Activated CD8-positive, alpha-beta memory T cell treated with anti-CD3 and anti-CD28 coated beads for 24 hours (primary cell): ENCODE results near the gene GRK1.

Experiments used
- DNase-seq: peaks from one replicate; pipeline ENCODE4 v3.0.0-alpha.2; 2020

The GRK1 gene

DNA sequence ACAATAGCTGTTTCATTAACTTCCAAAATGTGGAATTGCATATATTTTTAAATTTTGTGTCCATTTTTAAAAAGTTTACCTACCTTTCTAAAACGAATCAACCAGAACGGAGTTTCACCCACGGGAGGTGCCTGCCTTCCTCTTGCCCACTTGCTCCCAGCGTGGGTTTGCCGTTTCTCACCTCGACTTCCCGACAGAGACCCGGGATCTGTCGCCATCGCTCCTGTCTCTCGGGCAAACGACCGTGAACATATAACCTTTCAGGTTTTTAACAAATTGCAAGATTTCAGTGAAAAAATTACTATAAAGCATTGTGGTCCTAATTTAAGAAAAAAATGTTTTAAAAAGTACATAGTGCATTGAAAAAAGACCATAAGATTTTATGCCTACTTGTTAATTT lies 96.2 kb downstream of the GRK1 start:
- DNase-seq = no peak

DNA sequence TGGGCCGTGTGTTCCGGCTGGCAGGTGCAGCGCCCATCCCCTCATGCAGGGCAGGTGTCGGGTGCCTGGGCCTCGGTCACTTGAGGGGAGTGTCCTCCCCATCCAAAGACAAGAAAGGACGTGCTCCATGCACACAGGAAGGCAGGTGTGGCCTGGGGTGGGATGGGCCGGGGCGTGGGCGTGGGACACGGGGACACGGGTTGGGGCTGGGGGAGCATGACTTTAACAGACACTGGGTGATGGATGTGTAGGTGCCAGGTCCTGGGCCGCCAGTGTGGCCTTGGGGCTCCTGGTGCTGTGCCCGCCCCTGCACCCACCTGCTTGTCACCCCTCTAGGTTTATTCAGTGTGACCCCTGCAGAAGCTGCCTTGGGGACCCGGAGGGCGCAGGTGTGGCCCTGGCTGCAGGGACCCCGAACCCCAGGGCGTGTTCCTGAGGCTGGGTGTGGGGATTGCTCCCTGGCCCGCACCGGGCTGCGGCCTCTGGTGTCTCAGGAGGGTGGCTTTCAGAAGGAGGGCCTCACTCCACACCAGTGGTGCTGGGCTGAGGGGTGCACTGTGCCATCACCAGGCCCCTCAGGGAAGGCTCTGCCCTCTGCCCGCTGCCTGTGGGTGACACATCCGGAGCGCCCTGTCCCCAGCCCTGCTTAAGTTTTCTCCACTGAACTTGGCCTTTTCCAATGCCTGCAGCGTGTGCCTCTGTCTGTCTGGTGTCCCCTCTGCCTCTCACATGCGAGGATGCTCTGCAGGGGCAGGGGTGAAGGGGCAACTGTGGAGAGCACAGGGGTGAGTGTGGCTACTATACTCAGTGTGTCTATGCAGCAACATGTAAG lies 97.2 kb downstream of the GRK1 start:
- DNase-seq = no peak

DNA sequence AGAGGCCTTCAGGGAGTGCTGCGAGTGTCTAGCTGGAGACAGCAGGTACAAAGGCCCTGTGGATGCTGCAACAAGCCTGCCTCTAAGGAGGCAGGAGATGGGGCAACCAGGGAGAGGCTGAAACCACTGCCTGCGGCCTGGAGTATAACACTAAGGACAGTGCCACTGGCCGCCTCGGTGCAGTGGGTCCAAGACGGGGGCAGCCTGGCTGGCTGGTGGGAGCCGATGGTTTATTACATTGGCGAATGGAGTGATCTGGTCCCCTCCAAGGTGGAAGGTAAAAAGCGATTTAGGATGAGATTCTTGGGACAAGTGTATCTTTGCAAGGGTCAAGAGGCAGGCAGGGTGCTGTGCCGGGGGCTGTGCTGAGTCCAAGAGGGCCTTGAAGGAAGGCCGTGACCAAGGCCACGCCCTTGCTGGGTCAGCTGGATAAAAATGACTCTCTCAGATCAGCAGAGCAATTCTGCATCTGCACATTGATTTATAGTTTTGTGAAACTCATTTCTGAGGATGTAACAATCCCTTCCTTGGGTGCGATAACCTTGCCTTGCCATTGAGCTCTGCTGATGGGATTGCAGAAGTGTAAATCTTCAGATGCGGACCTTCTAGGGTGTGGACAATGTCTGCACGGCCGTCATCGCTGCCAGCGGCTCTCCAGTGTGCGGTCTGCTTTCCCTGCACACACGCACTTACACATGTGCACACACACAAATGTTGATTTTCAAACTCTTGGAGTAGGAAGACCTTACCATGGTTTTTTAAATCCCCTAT lies 98.0 kb downstream of the GRK1 start:
- no peak for DNase-seq

DNA sequence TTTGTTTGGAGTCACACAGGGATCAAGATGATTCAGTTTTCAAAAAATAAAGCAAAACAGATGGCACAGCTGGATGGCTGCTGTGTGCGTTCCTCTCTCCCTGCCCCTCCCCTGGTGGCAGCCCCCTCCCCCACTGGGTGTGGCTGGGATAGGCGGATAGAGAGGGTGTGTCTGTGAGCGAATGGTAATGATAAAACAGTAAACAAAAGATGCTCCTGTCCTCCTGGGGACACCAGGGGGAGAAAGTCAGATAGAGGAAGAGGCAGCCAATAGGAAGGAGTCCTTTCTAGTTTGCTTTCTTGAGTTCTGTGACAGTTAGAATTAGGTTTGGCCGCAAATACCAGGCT lies 98.5 kb downstream of the GRK1 start:
- DNase-seq = no peak

DNA sequence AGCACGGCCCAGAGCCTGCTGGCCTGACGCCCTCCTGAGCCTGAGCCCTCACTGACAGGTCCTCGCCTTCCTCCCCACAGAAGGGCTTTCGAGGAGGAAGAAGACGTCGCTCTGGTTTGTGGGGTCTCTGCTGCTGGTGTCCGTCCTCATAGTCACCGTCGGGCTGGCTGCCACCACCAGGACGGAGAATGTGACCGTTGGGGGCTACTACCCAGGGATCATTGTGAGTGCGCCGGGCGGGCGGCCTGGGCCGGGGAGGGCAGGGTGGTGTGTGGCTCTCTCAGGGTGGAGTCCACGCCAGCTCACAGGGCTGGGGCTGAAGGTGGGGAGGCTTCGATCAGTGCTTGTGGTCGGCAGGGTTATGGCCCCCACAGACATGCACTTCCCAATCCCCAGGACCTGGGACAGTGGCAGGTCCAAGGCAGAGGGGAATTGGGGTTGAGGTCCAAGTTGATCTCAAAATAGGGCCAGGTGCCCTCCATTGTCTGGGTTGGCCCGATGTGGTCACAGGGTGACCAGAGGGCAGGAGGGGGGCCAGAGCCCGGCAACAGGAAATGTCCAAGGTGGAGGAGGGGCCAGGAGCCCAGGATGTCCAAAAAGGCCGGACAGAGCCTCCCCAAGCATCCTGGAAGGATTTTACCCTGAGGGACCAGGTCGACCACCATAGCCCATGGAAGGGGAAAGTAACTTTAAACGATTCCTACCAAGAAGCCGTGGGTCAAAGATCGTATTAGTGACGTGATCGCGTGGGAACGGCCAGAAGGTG lies 99.2 kb downstream of the GRK1 start:
- no peak for DNase-seq

DNA sequence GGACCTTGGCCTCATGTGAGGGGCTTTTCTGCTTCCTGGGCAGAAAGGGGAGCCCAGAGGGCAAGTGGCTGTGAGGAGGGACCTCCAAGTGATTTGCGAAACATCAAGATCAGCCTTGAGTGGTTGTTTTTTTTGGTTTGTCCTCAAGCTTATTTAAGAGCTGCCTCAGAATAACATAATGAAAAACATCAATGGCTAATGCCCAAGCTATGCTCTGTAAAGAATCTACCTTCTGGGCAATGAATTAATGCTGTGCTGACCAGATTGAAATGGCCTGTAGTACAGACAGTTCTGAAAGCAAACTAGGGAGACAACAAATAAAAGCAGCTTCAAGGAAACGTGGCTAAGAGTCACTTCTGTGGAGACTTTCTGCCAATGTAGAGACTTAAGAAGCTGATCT lies 100.3 kb downstream of the GRK1 start:
- DNase-seq = no peak

DNA sequence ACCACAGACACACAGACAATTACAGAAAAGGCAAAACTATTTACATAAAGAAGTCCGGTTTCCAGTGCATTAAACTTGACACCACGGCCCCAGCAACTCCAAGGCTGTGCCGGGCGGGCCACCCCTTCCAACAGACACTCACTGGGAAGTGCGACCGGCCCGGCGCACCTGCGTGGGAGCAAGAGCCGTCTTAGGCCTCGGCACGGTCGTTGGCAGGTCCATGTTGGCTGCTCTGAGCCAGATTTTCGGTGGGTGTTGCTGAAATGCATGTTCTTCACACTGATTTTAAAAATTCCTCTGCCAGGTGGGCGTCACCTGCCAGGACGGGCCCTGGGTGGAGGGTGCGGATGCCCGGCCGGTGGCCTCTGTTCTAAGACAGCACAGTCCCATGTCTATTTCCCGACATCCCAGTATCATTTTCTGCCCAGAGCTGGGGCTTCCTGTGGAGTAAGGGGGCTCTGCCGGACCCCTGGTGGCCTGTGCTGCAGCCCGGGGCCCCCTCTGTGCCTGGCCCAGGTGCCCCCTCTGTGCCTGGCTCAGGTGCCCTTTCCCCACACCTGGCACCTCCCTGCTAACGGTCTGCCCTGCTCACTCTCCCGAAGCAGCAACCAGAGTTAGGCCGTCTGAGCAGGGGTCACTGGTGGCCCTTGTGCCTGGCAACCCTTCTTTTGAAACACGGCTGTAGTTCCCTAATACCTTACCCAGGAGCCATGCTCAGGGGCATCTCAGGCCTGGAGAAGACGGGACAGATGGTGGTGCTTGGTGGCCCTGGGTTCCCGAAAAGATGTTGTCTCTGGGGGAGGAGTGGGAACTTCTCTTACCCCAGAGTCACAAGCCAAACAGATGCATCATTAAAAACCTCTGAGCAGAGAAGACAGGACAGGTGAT lies 101.2 kb downstream of the GRK1 start:
- no peak for DNase-seq

DNA sequence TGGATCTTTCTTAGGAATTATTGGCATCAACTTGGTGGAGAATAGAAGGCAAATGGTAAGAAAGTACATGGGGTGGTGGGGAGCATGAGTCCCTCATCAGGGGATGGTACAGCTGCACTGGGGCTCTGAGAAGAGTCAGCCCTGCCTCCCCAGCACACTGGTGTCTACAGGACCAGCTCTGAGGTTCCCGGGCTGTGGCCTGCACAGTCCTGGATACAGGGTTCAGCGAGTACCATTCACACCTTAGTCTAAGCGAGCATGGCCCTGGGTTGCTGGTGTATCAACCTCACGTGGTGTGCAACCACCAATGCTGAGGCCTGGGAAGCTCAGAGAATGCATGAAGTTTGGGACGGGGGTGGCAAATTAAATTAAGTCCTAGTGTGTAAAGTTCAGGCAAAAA lies 102.1 kb downstream of the GRK1 start:
- no peak for DNase-seq

DNA sequence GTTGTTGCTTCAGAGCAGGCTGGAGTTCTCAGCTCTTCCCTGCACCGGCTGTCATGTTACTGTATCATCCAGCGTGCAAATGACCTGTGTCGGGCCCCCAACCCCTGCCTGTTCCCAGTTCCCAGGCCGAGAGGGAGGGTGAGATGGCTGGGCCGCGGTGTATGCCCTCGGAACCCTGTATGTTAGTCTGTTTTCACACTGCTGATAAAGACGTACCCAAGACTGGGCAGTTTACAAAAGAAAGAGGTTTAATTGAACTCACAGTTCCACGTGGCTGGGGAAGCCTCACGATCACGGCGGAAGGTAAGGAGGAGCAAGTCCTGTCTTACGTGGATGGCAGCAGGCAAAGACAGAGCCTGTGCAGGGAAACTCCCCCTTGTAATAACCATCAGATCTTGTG lies 102.9 kb downstream of the GRK1 start:
- no peak for DNase-seq

DNA sequence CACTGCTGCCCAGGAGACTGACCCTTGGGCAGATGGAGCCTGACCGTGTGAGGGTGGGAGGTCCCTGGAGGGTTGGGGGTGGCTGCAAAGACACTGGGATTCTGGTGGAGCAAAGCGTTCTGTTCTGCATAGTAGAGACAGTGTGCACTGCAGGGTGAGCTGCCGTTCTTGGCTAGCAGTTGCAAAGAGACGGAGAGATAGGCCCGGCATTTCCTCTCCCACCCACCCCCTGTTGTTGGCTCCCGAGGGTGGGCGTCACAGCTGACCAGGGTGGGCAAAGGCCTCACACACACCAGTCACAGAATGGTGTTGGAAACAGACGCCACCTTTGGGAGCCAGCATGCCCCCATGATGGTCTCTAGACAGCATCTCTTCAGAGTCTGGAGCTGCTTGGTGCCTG lies 103.4 kb downstream of the GRK1 start:
- DNase-seq = no peak

DNA sequence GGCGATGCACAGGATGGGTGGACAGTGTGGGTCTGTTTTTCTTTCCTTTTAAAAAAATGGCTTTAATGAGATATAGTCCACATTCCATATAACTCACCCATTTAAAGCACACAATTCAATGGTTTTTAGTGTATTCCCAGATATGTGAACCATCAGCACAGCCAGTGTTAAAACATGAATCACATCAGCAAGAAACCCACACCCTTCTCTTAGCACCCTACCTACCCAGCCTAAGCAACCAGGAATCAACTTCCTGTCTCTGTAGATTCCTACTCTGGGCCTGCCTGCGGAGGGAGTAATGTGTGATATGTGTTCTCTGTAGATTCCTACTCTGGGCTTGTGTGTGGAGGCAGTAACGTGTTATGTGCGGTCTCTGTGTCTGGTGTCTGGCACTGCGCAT lies 103.9 kb downstream of the GRK1 start:
- no peak for DNase-seq

DNA sequence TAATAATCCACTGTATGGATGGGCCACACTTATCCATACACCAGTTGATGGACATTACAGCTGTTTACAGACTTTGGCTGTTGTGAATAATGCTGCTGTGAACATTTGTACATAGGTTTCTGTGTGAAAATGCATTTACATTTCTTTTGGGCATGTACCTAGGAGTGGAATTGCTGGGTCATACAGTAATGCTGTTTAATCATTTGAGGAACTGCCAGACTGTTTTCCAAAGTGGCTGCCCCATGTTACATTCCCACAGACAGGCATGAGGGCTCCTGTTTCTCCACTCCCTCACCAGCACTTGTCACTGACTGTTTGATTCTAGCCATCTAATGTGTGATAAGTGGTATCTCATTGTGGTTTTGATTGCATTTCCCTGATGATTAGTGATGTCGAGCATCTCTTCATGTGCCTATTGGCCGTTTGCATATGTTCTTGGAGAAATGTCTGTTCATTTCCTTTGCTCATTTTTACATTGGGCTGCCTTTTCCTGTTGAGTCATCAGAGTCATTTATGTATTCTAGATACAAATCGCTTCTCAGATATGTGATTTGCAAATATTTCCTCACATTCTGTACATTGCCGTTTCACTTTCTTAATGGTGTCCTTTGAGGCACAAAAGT lies 104.8 kb downstream of the GRK1 start:
- no peak for DNase-seq

DNA sequence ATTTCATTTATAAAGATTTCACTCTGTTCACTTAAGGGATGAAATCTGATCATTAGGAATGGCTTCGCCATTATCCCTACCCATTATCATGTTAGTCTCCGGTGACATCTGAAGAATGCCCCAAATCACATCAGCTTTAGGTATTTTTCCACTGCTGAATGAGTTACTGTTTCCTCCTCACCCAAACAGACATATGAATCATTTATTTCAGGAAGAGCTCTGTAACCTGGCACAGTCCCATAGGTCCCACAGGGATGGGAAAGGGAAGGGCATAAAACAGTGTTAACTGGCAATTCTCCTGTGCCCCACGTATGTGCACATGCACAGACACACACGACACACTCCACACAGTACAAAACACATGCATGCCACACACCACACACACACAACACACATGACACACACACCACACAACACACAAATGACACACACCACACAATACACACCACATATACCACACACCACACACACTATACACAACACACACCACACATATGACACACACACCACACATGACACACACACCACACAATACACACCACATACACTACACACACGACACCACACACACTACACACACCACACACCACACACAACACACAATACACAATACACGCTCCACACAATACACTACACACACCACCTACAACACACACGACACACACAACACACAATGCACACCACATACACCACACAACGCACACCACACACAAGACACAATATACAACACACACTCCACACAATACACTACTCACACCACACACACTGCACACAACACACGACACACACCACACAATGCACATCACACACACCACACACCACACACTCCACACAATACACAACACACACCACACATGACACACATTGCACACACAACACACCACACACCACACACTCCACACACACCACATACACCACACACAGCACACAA lies 107.4 kb downstream of the GRK1 start:
- no peak for DNase-seq

DNA sequence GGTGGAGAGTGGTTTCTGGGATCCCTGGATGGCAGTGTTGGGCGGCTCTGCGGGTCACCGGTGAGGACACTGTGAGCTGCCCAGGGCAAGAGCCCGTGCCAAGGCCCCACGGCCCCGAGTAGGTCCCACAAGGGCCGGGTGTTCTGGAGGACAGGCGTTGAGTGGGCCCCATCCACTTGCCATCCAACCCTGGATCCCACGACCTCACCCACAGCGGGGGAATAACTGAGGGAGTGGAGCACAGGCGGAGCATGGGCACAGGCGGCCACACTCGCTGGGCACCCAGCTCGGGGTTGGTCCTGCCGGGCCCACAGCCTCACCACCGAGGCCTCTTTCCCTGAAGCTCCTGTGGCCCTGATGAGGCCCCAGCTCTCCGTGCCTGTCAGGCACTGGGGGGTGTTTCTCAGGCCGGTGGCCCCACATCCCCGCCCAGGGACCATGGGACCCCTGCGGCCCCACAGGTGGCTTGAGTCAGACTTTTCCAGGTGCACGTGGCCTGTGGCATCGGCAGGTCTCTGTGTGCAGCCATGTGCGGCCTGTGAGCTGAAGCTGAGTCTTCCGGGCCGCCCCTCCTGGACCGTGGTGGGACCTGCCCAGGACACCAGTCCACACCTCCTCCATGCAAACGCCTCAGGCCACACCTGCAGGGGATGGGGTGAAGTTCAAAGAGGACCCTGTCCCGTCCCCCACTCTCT lies 108.6 kb downstream of the GRK1 start:
- DNase-seq = no peak

DNA sequence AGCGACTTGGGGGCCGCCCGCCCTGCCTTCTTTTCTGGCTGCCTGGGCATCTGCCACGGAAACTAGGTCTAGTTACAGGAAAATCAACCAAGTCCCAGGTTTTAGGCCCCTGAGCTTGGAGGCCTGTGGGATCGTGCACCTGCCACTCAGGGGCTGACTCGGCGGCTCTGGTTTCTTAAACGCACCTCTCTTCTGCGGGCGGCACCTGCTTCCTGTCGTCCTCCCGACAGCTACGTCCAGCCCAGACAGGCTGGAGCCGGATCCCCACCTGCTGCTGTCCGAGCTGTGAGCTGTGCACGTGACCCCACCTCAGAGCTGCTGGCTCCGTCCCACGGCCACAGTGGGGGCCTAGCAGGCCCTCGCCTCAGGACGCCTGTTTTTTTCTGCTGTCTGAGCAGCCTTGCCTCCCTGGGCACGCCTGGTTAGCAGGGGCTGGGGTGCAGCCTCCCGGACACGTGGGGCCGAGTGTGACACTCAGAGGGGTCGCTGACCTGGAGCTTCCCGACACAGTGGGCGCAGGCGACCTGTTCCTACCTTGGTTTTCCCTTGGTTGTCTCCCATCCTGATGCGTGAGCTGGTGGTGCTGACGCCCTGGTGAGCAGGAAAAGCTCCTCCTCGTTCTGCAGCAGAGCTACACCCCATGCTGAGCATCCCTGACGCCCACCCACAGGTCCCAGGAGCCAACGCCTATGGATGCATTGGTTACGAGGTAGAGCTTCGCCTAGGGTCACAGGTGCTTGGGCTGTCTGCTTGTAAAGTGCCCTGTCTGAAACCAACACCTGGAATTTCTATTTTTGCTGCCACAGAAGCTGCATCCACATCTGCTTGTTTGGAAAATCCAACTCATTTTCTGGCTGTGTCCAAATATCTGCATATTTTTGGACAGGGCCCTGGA lies 109.5 kb downstream of the GRK1 start:
- no peak for DNase-seq

DNA sequence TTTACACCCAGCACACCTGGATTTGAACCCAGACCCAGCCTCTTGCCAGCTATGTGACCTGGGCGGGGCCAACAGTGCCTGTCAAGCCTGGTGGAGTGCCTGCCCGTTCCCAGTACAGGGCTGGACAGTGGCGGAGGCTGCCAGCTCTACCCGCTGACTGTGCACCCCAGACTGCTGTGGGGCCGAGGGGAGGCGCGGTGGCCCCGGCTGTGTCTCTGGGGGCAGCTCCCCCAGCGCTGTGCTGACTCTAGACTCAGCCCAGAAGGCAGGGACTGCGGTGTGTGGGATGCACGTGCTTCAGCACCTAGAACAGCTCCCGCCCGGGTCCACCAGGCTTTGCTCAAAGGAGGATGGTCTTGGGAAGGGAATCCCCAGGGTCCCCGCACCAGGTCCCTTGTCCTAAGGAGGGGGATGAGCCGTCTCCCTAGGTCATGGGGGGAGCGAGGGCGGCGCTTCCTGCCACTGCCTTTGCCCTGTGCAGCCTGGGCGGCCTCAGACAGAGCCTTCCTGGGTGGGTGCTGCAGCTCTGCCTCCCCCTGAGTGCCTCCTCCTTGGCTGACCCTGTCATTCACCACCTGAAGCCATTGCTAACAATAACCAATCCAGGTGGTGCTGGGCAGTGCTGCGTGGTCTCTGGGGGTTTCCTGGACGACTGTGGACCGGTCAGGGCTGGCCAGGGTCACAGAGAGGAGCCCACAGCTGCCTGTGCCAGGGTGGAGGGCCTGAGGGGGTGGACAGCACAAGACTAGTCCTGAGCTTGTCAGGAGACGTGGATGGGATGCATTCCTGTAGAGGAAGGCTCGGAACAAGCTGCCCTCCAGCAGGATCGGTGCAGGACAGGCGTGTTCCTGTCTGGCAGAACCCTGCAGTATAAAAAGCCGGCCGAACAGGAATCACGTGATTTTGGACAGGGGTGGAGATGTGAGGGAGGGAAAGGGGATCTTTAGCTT lies 110.6 kb downstream of the GRK1 start:
- no peak for DNase-seq

DNA sequence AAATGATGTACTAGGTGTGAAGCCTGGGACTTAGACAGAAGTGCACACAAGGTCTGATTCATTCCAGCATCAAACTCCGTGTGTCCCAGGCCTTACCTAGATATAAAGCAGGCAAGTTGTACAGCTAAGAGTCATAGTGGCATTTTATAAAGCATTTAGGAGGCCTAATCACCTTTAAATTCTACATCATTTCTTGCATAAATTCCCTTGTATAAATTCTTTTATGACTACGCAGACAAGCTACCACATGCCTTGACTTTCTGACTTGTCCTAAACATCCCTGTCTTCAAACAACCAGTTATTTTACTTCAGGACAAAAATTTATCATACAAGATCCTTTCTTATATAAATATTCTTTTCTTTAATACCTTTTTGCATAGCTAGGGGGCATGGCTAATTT lies 114.6 kb downstream of the GRK1 start:
- no peak for DNase-seq

DNA sequence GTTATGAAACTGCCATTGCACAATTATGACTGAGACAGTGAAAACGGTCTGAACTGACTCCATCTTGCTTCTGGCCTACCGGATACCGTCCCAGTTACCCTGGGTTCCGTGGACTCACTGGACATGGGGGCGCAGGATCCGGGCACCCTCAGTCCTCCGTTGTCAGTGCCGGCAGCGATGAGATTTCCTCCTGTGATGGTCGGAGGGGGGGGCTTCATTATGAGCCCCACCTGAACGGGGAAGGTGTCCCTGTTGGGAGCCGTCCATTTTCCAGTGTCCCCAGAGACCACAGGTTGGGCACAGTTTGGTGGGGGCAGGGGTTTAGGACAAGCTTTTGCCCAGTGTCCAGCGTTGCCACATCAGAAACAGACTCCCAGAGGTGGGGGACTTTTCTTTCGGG lies 115.5 kb downstream of the GRK1 start:
- no peak for DNase-seq
